IPS-15b (cell line): ENCODE data around the gene ALDH6A1.

Experiments
- H3K27me3 ChIP-seq: one replicate; pipeline ENCODE4 v1.6.1; 2013; ENCODE audit warnings: low read length; ENCODE audit not compliant: control insufficient read depth, insufficient read depth
- H3K36me3 ChIP-seq: one replicate; pipeline ENCODE4 v1.6.1; 2013; ENCODE audit warnings: low read length; ENCODE audit not compliant: control insufficient read depth, insufficient read depth
- H3K4me1 ChIP-seq: one replicate; pipeline ENCODE4 v1.6.1; 2013; ENCODE audit warnings: mild to moderate bottlenecking, low read length; ENCODE audit not compliant: control insufficient read depth, insufficient read depth
- H3K4me3 ChIP-seq: one replicate; pipeline ENCODE4 v1.5.1; 2013; ENCODE audit warnings: low read depth, low read length
- H3K9ac ChIP-seq: one replicate; pipeline ENCODE4 v1.6.1; 2013; ENCODE audit warnings: low read depth, mild to moderate bottlenecking, low read length
- H3K9me3 ChIP-seq: one replicate; pipeline ENCODE4 v1.6.1; 2013; ENCODE audit warnings: mild to moderate bottlenecking, low read length; ENCODE audit not compliant: control insufficient read depth, insufficient read depth

The ALDH6A1 gene

DNA sequence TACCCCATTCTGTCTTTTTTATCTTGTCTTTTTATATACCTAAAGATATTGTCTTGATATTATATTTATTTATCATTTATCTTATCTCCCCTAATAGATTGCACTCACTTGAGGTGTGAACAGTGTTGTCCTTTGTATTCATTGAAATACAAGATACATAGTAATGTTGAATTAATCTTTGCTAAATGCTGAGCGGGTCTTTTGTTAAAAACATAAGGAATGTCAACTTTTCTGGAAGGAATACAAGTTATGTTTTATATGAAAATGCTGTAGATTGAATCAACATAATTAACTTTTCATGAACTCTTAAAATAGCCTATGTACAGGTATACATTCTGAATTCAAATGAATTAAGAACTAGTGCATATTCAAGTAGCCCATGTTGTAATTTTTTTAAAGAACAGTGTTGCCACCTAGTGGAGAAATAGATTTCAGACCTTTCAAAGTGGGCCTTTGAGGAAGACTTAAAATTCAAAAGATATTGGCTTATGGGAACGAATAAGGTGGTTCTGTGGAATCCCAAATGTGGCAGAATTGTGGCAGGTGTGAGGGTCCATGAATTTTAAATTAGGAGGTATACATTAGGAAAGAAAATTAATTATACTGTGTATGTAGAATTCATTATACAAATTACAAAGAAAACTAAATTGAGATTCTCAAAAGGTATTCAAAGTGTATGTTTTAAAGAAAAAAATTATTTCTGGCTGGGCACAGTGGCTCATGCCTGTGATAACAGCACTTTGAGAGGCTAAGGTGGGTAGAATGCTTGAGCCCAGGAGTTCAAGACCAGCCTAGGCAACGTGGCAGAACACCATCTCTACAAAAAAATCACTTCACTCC is 46.0 kb downstream of the ALDH6A1 start:
- Histone ChIP-seq H3K36me3 (no peaks in the 10 kb centered on the region), H3K4me3 (no peak overlapping the region), H3K9me3 (no peaks in the 10 kb centered on the region), H3K4me1 (no peaks in the 10 kb centered on the region), H3K27me3 (no peaks in the 10 kb centered on the region), H3K9ac (no peak overlapping the region)

DNA sequence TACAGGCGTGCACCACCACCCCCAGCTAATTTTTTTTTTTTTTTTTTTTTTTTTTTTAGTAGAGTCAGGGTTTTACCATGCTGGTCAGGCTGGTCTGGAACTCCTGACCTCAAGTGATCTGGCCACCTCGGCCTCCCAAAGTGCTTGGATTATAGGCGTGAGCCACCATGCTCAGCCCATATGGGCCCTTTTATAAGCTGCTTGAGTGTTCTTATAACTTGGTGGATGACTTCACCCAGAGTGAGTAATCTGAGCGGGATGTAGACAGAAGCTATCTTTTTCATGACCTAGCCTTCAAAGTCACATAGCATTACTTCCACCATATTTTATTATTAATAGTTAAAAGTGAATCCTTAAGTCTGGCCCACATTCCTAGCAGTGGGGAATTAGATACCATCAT is 48.7 kb downstream of the ALDH6A1 start:
- Histone ChIP-seq H3K4me3 (no peak overlapping the region), H3K27me3 (no peaks in the 10 kb centered on the region), H3K9ac (no peak overlapping the region), H3K9me3 (no peaks in the 10 kb centered on the region), H3K4me1 (no peaks in the 10 kb centered on the region), H3K36me3 (no peaks in the 10 kb centered on the region)

DNA sequence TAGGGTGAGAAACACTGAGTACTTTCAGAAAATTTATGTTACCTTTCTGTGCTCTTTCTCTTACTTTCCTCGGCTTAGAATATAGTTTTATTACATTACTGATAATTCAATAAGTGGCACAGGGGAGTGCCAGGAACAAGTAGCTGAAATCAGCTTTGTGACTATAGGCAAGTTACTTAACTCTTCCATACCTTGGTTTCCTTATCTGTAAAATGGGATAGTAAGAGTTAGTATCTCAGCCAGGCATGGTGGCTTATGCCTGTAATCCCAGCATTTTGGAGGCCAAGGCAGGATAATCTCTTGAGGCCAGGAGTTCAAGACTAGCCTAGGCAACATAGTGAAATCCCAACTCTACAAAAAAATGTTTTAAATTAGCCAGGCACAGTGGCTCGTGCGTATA is 49.7 kb downstream of the ALDH6A1 start:
- Histone ChIP-seq H3K27me3 (no peaks in the 10 kb centered on the region), H3K9me3 (no peaks in the 10 kb centered on the region), H3K36me3 (no peaks in the 10 kb centered on the region), H3K9ac (no peak overlapping the region), H3K4me3 (no peak overlapping the region), H3K4me1 (no peaks in the 10 kb centered on the region)

DNA sequence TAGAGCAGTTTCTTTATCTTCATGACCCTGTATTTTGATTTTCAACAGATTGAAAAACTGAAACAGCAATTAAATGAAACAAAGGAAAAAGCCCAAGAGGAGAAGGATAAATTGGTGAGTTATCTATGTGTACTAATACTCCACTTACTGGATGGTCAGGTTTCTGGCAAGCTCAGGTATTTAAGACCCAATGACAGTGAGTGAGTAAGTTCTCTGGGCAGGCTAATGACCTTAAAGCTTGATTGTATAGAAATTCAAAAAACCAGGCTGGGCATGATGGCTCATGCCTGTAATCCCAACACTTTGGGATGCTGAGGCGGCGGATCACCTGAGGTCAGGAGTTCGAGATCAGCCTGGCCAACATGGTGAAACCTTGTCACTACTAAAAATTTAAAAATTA is 55.1 kb downstream of the ALDH6A1 start:
- Histone ChIP-seq H3K9me3 (no peaks in the 10 kb centered on the region), H3K36me3 (no peaks in the 10 kb centered on the region), H3K4me3 (no peak overlapping the region), H3K27me3 (no peaks in the 10 kb centered on the region), H3K4me1 (no peaks in the 10 kb centered on the region), H3K9ac (no peak overlapping the region)

DNA sequence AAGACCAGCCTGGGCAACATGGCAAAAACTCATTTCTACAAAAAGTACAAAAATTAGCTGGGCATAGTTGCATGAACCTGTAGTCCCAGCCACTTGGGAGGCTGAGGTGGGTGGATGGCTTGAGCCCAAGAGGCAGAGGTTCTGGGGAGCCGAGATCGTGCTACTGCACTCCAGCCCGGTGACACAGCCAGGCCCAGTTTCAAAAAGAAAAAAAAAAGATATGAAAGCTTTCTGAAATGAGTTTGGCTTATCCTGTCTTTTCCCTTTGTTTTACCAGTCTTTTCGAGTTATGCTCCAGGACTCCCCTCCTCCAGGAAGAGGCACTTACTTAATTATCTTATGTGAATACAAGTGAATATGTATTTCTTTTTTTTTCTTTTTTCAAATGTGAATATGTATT is 61.9 kb downstream of the ALDH6A1 start:
- H3K9me3 ChIP-seq, result no peaks in the 10 kb centered on the region
- no peaks in the 10 kb centered on the region for H3K4me1 ChIP-seq
- H3K4me3 ChIP-seq, result no peak overlapping the region
- H3K9ac ChIP-seq, result no peak overlapping the region
- no peaks in the 10 kb centered on the region for H3K36me3 ChIP-seq
- no peaks in the 10 kb centered on the region for H3K27me3 ChIP-seq

DNA sequence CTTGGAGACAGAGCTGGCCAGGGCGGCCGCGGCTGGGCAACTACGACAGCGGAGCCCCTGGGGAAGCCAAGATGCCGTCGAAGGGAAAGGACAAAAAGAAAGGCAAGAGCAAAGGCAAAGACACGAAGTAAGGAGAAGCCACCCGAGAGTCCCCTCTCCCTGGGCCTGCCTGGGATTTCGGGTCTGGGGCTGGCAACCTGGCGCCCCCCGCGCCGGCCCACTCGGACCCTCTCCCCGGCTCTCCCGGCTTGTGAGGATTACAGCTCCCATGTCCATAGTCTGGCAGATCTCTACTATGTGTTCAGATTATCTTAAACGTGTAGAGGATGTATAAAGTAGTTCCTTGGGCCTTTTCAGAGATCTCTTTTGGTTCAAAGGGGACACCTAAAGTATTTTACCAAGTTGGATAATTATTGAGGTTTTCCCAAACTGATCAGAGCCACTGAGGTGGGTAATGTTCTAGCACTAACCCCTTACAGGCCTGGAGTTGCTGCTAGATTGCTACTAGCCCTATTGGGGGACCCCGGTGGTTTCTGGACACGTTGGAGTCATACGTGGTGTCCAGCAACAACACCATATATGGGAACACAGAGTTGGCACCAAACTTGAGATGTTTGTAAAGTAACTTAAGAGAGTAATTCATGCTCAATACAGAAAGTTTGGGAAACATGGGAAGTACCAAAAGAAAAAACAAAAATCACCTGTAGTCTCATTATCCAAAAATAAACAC is 64.7 kb downstream of the ALDH6A1 start:
- Histone ChIP-seq H3K9me3 (no peaks in the 10 kb centered on the region), H3K36me3 (peaks cover 1% of the 10 kb centered on the region), H3K9ac (no peak overlapping the region), H3K27me3 (no peaks in the 10 kb centered on the region), H3K4me3 (peak overlapping the region; percentile 92), H3K4me1 (no peaks in the 10 kb centered on the region)

DNA sequence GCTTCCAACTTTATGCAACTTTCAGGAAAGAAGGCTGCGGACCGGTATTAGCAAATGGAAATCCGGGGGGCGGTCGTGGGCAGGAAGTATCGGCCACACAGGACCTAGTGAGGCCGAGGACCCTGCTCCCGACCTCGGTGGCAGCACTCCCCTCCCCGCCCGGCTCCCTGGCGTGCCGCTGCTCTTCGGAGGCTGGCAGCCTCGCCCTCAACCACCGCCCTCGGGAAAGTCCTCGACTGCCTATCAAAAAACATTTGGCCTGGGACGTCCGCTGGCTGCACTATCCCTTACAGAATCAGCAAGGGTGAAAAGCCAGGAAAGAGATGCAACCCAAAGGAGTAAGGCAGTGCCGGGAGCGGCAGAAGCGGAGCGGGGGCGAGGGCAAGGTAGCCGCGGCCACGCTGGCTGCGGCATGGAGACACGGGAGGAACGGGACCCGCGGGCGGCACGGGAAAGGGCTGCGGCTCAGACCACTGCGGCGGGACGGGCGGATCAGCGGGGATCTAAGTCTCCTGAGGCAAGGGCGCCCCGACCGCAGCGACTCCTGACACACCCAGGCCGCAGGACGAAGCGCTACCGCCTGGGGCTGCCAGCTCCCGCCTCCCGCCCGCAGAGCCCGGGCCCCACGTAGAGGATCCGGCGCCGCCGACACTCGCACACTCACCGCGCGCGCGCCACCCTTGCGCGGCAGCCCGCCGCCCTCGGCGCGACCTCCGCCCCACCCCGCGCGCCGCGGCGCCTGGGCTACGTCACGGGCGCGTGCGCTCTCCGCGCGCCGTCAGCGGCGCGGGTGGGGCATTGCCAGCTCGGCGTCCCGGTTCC is 65.5 kb downstream of the ALDH6A1 start, which contains the start of the genes BBOF1 and ENTPD5:
TSS of gene BBOF1 (plus strand) at position 764 of the 822 bp plus-strand sequence. CDS start 130 bp downstream, outside the sequence.
TSS of gene ENTPD5 (minus strand) at position 703 of the 822 bp plus-strand sequence. CDS start 31,186 bp downstream, outside the sequence.
- H3K27me3 ChIP-seq, result no peaks in the 10 kb centered on the region
- peak within 1 kb of the TSS; percentile 70 for H3K9ac ChIP-seq

DNA sequence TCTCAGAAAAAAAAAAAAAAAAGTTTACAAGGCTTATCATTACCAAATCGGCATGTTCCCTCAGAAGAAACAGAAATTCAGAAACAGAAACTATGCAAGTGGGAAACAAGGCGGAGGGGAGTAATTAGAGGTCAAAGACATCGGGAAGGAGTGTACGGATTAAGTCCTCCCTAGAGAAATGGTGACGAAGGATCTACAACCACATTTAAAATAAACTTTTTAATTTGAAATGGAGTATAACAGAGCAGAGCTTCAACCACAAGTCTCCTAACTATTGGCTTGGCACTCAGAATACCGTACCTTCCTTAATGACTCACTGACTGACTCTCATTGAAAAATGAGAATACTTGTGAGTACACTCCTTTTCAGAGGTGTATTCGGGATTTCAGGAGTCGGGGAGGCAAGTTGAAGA is 66.1 kb downstream of the ALDH6A1 start:
- no peaks in the 10 kb centered on the region for H3K4me1 ChIP-seq

More for the DNA sequence above, 65.5 kb downstream of the ALDH6A1 start, which contains the start of the genes BBOF1 and ENTPD5:
- H3K36me3 ChIP-seq, result peaks cover 2% of the 10 kb centered on the region
- H3K4me3 ChIP-seq, result peak within 1 kb of the TSS; percentile 92
- H3K4me1 ChIP-seq, result no peaks in the 10 kb centered on the region
- H3K9me3 ChIP-seq, result no peaks in the 10 kb centered on the region

DNA sequence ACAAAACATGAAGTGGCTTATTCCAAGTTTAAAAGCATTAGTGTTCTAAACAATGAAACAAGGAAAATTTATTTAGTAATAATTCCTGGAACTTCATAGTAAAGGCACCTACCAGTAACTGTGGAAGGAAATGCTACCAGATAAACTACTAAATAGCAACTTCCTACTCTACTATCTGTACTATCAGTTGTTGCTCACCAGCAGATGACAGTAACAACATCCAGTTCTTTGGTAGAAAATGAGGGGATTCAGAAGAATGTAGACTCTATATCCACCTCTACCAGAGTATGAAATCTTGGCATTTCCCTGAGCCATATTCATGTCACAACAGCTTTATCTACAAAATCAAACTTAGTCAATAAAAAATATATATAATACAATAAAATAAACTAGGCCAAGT is 68.3 kb downstream of the ALDH6A1 start:
- H3K27me3 ChIP-seq, result no peaks in the 10 kb centered on the region
- peaks cover 2% of the 10 kb centered on the region for H3K36me3 ChIP-seq
- no peaks in the 10 kb centered on the region for H3K9me3 ChIP-seq
- no peak overlapping the region for H3K9ac ChIP-seq
- no peak overlapping the region for H3K4me3 ChIP-seq
- no peaks in the 10 kb centered on the region for H3K4me1 ChIP-seq

More for the DNA sequence above, 66.1 kb downstream of the ALDH6A1 start:
- H3K4me3 ChIP-seq, result peak overlapping the region; percentile 92
- no peaks in the 10 kb centered on the region for H3K9me3 ChIP-seq
- peaks cover 2% of the 10 kb centered on the region for H3K36me3 ChIP-seq
- H3K27me3 ChIP-seq, result no peaks in the 10 kb centered on the region
- H3K9ac ChIP-seq, result peak overlapping the region; percentile 70

DNA sequence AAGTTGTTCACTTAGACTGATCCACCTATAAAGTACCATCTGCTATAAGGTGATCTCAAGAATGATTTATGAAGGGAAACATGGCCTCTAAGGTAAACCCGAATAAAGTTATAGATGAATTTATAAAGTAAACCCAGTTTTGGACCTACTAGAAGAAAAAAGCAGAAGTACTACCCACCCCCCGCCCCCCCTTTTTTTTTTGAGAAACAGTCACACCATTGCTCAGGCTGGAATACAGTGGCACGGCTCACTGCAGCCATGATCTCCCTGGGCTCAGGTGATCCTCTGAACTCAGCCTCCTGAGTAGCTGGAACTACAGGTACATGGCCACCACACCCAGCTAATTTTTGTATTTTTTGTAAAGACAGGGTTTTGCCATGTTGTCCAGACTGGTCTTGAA is 69.1 kb downstream of the ALDH6A1 start:
- no peaks in the 10 kb centered on the region for H3K4me1 ChIP-seq
- no peaks in the 10 kb centered on the region for H3K27me3 ChIP-seq
- H3K9me3 ChIP-seq, result no peaks in the 10 kb centered on the region
- no peak overlapping the region for H3K9ac ChIP-seq
- peaks cover 2% of the 10 kb centered on the region for H3K36me3 ChIP-seq
- no peak overlapping the region for H3K4me3 ChIP-seq

DNA sequence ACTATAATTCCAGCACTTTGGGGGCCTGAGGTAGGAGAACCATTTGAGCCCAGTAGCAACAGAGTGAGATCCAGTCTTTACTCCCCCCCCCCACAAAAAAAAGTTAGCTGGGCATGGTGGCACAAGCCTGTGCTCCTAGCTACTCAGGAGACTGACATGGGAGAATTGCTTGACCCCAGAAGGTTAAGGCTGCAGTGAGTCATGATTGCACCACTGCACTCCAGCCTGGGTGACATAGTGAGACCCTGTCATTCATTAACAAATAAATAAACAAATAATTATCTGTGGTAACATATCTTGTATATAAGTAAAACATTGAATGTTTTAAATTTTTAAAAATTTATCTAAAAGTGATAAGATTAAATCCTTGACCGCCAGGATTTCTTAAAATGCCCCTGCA is 70.0 kb downstream of the ALDH6A1 start:
- H3K9ac ChIP-seq, result no peak overlapping the region
- peaks cover 2% of the 10 kb centered on the region for H3K36me3 ChIP-seq
- H3K27me3 ChIP-seq, result no peaks in the 10 kb centered on the region
- no peak overlapping the region for H3K4me3 ChIP-seq
- no peaks in the 10 kb centered on the region for H3K4me1 ChIP-seq
- no peaks in the 10 kb centered on the region for H3K9me3 ChIP-seq
